Right lobe of liver (tissue), 6 donors: Measurements from ENCODE around the gene NKD2. TPM values are rescaled to one million over a fixed set of nuclear protein-coding genes. Genes with fewer than 3 reads are reported as not detected.

Experiments
- ATAC-seq, 4 donors: fragments of 200-7000 bp; cut with Tn5 transposase; one replicate each; pipeline ENCODE4 v1.9.1; 2020; ENCODE audit warnings: mild to moderate bottlenecking in 4 of 4, moderate library complexity in 4 of 4
- DNase-seq, 3 donors: peaks; one replicate each; pipeline ENCODE4 v3.0.0-alpha.2; 2020
- H3K27ac ChIP-seq, 3 donors: fragments of 200-600 bp; one replicate each; pipeline ENCODE4 v1.8.0; 2022
- H3K27me3 ChIP-seq, 2 donors: fragments of 200-600 bp; one replicate each; pipeline ENCODE4 v1.8.0; 2022
- H3K36me3 ChIP-seq, 4 donors: fragments of 200-600 bp; sonication (generic) in 1 of 4; one replicate each; pipeline versions ENCODE4 v1.5.1 to v1.8.0; 2017 to 2022; ENCODE audit warnings: control low read depth in 1 of 4
- H3K4me1 ChIP-seq, 4 donors: fragments of 200-600 bp; sonication (generic) in 1 of 4; one replicate each; pipeline versions ENCODE4 v1.5.1 to v1.8.0; 2017 to 2022; ENCODE audit warnings: control low read depth in 1 of 4
- H3K4me3 ChIP-seq, 3 donors: fragments of 200-600 bp; one replicate each; pipeline ENCODE4 v1.8.0; 2022
- H3K9me3 ChIP-seq, 4 donors: fragments of 200-600 bp; sonication (generic) in 1 of 4; one replicate each; pipeline versions ENCODE4 v1.5.1 to v1.8.0; 2017 to 2022; ENCODE audit warnings: control low read depth in 1 of 4
- POLR2A ChIP-seq: fragments of 450-650 bp; IDR thresholded peaks from one replicate; pipeline ENCODE4 v1.6.1; 2017; ENCODE audit warnings: antibody characterized with exemption, mild to moderate bottlenecking
- WGBS: methylation state at CpG from one replicate; pipeline ENCODE4 v1.1.6; 2018; ENCODE audit warnings: low coverage, low lambda C conversion rate; ENCODE audit not compliant: insufficient coverage; ENCODE audit errors: missing lambda C conversion rate; 5-methylcytosine and 5-hydroxymethylcytosine counted together
- intact Hi-C, 2 donors: fragments of 100-400 bp; cut with DNase I; formaldehyde crosslinking; loops; one replicate each; pipeline versions ENCODE4 v1.11.2 to v1.14.1; 2022
- total RNA-seq, 6 experiments: library from RNA; depleted of rRNA in 2 of 6; stranded (reverse); fragments of >200 nt in 2 of 6; fragmentation: NEBNext Ultra II Directional in 3 of 6; extraction: Animal tissue kit (Norgen Biotek cat#: 25700) in 3 of 6; gene quantifications; one replicate each; pipeline versions ENCODE4 v1.1.0 to v1.2.4, GENCODE V29; 2016 to 2023
- TF ChIP-seq, protein P1 (sequence below), 4 donors: fragments of 200-600 bp in 3 of 4; fragments of 450-650 bp in 1 of 4; IDR thresholded peaks; one replicate each; pipeline versions ENCODE4 v1.5.1 to v1.8.0; 2016 to 2022; ENCODE audit warnings: antibody characterized with exemption in 4 of 4, mild to moderate bottlenecking in 2 of 4
- donor health status: DM: no; HTN: yes; CAD: no.
- donor health status: DM: no; HTN: no; CAD: no.
- donor health status: DM: no; HTN: no; CAD: no.
- donor health status: DM: no; HTN: yes; CAD: no.
- donor health status: DM: no; HTN: yes; CAD: no.

The NKD2 gene
- total RNA-seq, 6 experiments from 2014 or later, result 0.93 to 2.9 (median 2.2) TPM

DNA sequence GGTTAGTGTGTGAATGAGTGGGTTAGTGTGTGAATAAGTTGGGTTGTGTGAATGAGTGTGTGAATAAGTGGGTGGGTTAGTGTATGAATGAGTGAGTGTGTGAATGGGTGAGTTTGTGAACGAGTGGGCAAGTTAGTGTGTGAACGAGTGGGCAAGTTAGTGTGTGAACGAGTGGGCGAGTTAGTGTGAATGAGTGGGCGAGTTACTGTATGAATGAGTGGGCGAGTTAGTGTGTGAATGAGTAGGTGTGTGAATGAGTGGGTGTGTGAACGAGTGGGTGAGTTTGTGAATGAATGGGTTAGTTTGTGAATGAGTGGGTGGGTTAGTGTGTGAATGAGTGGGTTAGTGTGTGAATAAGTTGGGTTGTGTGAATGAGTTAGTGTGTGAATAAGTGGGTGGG lies 34.7 kb downstream of the NKD2 start:
- Histone ChIP-seq H3K27ac (no peak overlapping the region), H3K27me3 (no peaks in the 10 kb centered on the region), H3K4me3 (no peak overlapping the region), H3K9me3 (no peaks in the 10 kb centered on the region), H3K36me3 (no peaks in the 10 kb centered on the region), H3K4me1 (no peaks in the 10 kb centered on the region)
- ATAC-seq, result no peak
- DNase-seq, result no peak
- 80% methylated on average over 7 of the region's 7 CpGs for WGBS
- TF ChIP-seq, protein P1, sequence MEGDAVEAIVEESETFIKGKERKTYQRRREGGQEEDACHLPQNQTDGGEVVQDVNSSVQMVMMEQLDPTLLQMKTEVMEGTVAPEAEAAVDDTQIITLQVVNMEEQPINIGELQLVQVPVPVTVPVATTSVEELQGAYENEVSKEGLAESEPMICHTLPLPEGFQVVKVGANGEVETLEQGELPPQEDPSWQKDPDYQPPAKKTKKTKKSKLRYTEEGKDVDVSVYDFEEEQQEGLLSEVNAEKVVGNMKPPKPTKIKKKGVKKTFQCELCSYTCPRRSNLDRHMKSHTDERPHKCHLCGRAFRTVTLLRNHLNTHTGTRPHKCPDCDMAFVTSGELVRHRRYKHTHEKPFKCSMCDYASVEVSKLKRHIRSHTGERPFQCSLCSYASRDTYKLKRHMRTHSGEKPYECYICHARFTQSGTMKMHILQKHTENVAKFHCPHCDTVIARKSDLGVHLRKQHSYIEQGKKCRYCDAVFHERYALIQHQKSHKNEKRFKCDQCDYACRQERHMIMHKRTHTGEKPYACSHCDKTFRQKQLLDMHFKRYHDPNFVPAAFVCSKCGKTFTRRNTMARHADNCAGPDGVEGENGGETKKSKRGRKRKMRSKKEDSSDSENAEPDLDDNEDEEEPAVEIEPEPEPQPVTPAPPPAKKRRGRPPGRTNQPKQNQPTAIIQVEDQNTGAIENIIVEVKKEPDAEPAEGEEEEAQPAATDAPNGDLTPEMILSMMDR (IDR thresholded peaks at IDR 0.05), result no peak
- TF ChIP-seq POLR2A, result no peak
- intact Hi-C loops, result no loop called here

DNA sequence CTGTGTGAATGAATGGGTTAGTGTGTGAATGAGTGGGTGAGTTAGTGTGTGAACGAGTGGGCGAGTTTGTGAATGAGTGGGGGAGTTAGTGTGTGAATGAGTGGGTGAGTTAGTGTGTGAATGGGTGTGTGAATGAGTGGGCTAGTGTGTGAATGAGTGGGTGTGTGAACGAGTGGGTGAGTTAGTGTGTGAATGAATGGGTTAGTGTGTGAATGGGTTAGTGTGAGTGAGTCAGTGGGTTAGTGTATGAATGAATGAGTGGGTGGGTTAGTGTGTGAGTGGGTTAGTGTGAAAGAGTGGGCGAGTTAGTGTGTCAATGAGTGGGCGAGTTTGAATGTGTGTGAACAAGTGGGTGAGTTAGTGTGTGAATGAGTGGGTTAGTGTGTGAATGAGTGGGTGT lies 35.5 kb downstream of the NKD2 start:
- TF ChIP-seq, protein P1 (IDR thresholded peaks at IDR 0.05), result no peak
- no peak for TF ChIP-seq POLR2A
- intact Hi-C loops, result no loop called here
- no peaks in the 10 kb centered on the region for H3K36me3 ChIP-seq
- no peak for DNase-seq
- H3K27me3 ChIP-seq, result no peaks in the 10 kb centered on the region
- H3K4me1 ChIP-seq, result no peaks in the 10 kb centered on the region
- 72% methylated on average over 5 of the region's 5 CpGs for WGBS
- H3K4me3 ChIP-seq, result no peak overlapping the region
- H3K27ac ChIP-seq, result no peak overlapping the region
- no peaks in the 10 kb centered on the region for H3K9me3 ChIP-seq
- no peak for ATAC-seq

DNA sequence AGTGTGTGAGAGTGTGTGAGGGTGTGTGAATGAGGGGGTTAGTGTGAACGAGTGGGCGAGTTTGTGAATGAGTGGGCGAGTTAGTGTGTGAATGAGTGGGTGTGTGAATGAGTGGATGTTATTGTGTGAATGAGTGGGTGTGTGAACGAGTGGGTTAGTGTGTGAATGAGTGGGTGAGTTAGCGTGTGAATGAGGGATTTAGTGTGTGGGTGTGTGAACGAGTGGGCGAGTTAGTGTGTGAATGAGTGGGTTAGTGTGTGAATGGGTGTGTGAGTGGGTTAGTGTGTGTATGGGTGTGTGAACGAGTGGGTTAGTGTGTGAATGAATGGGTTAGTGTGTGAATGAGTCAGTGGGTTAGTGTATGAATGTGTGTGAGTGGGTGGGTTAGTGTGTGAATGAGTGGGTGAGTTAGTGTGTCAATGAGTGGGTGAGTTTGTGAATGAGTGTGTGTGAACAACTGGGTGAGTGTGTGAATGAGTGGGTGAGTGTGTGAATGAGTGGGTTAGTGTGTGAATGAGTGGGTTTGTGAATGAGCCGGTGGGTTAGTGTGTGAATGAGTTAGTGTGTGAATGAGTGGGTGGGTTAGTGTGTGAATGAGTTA lies 37.5 kb downstream of the NKD2 start:
- Histone ChIP-seq H3K27me3 (no peaks in the 10 kb centered on the region), H3K9me3 (no peaks in the 10 kb centered on the region), H3K27ac (no peak overlapping the region), H3K4me1 (no peaks in the 10 kb centered on the region), H3K36me3 (peaks cover 0 to 5% (median 2%) of the 10 kb centered on the region in 4 donors), H3K4me3 (no peak overlapping the region)
- intact Hi-C loops, result no loop called here
- WGBS, result 84% methylated on average over 9 of the region's 9 CpGs
- TF ChIP-seq POLR2A, result no peak
- TF ChIP-seq, protein P1 (IDR thresholded peaks at IDR 0.05), result no peak
- DNase-seq, result no peak
- no peak for ATAC-seq

DNA sequence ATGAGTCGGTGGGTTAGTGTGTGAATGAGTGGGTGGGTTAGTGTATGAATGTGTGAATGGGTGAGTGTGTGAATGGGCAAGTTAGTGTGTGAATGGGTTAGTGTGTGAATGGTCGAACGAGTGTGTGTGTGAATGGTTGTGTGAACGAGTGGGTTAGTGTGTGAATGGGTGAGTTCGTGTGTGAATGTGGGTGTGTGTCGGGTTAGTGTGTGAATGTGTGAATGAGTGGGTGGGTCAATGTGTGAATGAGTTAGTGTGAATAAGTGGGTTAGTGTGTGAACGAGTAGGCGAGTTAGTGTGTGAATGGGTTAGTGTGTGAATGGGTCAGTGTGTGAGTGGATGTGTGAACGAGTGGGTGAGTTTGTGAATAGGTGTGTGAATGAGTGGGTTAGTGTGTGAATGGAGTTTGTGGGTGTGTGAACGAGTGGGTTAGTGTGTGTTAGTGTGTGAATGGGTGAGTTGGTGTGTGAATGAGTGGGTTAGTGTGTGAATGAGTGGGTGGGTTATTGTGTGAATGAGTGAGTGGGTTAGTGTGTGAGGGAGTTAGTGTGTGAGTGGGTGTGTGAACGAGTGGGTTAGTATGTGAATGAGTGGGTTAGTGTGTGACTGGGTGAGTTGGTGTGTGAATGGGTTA lies 38.8 kb downstream of the NKD2 start:
- no peak overlapping the region for H3K27ac ChIP-seq
- ATAC-seq, result no peak
- DNase-seq, result peak in 1 of 3 donors; percentile 4
- intact Hi-C loops, result no loop called here
- H3K4me1 ChIP-seq, result no peaks in the 10 kb centered on the region
- TF ChIP-seq, protein P1 (IDR thresholded peaks at IDR 0.05), result no peak
- TF ChIP-seq POLR2A, result no peak
- no peaks in the 10 kb centered on the region for H3K27me3 ChIP-seq
- H3K9me3 ChIP-seq, result no peaks in the 10 kb centered on the region
- H3K4me3 ChIP-seq, result no peak overlapping the region
- 80% methylated on average over 11 of the region's 11 CpGs for WGBS
- H3K36me3 ChIP-seq, result peaks cover 0 to 18% (median 8%) of the 10 kb centered on the region in 4 donors
